Measurements from ENCODE around the gene TSPAN7.

DNA sequence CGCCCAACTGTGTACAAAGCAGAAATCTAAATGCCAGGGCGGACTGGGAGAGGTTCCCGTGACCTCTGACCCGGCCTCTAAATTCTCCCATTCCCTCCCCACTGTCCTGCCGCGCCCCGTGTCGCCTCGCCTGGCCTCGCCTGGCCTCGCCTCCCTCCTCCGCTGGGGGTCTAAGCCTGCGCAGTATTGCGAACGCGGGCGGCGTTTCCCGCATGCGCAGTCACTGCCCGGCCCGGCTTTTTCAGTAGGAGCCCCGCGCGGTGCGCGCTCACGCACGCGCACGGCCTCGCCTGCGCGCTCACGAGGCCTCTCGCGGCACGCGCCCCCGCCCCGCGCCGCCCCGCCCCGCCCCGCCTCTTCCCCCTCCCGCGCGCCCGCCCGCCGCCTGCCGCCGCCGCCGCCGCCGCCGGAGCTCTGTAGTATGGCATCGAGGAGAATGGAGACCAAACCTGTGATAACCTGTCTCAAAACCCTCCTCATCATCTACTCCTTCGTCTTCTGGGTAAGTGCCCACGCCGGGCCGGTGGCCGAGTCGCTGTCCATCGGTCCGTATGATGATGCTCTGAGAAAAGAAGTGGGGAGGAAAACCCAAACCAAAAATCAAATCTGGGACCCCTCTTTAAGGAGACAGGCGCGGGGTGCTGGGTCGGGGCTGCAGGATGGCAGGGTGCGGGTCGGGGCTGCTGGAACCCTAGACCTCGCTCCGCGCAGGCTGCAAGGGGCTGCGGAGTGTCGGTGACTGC is at the start of gene TSPAN7:
- TF ChIP-seq, protein P1, sequence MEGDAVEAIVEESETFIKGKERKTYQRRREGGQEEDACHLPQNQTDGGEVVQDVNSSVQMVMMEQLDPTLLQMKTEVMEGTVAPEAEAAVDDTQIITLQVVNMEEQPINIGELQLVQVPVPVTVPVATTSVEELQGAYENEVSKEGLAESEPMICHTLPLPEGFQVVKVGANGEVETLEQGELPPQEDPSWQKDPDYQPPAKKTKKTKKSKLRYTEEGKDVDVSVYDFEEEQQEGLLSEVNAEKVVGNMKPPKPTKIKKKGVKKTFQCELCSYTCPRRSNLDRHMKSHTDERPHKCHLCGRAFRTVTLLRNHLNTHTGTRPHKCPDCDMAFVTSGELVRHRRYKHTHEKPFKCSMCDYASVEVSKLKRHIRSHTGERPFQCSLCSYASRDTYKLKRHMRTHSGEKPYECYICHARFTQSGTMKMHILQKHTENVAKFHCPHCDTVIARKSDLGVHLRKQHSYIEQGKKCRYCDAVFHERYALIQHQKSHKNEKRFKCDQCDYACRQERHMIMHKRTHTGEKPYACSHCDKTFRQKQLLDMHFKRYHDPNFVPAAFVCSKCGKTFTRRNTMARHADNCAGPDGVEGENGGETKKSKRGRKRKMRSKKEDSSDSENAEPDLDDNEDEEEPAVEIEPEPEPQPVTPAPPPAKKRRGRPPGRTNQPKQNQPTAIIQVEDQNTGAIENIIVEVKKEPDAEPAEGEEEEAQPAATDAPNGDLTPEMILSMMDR (IDR thresholded peaks at IDR 0.05; ENCODE audit: insufficient read depth, low read length), result no peak
- TF ChIP-seq, protein P2, sequence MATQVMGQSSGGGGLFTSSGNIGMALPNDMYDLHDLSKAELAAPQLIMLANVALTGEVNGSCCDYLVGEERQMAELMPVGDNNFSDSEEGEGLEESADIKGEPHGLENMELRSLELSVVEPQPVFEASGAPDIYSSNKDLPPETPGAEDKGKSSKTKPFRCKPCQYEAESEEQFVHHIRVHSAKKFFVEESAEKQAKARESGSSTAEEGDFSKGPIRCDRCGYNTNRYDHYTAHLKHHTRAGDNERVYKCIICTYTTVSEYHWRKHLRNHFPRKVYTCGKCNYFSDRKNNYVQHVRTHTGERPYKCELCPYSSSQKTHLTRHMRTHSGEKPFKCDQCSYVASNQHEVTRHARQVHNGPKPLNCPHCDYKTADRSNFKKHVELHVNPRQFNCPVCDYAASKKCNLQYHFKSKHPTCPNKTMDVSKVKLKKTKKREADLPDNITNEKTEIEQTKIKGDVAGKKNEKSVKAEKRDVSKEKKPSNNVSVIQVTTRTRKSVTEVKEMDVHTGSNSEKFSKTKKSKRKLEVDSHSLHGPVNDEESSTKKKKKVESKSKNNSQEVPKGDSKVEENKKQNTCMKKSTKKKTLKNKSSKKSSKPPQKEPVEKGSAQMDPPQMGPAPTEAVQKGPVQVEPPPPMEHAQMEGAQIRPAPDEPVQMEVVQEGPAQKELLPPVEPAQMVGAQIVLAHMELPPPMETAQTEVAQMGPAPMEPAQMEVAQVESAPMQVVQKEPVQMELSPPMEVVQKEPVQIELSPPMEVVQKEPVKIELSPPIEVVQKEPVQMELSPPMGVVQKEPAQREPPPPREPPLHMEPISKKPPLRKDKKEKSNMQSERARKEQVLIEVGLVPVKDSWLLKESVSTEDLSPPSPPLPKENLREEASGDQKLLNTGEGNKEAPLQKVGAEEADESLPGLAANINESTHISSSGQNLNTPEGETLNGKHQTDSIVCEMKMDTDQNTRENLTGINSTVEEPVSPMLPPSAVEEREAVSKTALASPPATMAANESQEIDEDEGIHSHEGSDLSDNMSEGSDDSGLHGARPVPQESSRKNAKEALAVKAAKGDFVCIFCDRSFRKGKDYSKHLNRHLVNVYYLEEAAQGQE (IDR thresholded peaks at IDR 0.05; ENCODE audit: insufficient replicate concordance, low read depth), result no peak
- TF ChIP-seq POLR2AphosphoS5 (IDR thresholded peaks at IDR 0.05; ENCODE audit: low read depth) (no peak), SPI1 (IDR thresholded peaks at IDR 0.05; ENCODE audit: borderline replicate concordance, low read depth) (no peak), GABPA (IDR thresholded peaks at IDR 0.05; ENCODE audit: low read depth) (no peak)
